Stomach smooth muscle (tissue), 2 donors: ENCODE measurements around the gene BRI3BP.
"Not testable (repeated sequence)": the region's sequence is repeated elsewhere in the genome, so short reads cannot be mapped to it uniquely, and the experiment has no call there.

ENCODE experiments used
- H3K27ac ChIP-seq: one replicate; pipeline ENCODE4 v1.7.0; 2013; ENCODE audit warnings: mild to moderate bottlenecking, low read length, inconsistent platforms
- H3K27me3 ChIP-seq, 2 donors: one replicate each; pipeline ENCODE4 v1.7.0; 2013; ENCODE audit warnings: low read length in 2 of 2; ENCODE audit not compliant: insufficient read depth in 2 of 2, control insufficient read depth in 1 of 2
- H3K36me3 ChIP-seq, 2 donors: one replicate each; pipeline ENCODE4 v1.7.0; 2013; ENCODE audit warnings: low read length in 2 of 2; ENCODE audit not compliant: control insufficient read depth in 2 of 2, insufficient read depth in 2 of 2
- H3K4me1 ChIP-seq: one replicate; pipeline ENCODE4 v1.7.0; 2013; ENCODE audit warnings: low read length; ENCODE audit not compliant: control insufficient read depth, insufficient read depth
- H3K4me3 ChIP-seq, 2 donors: one replicate each; pipeline ENCODE4 v1.7.0; 2013; ENCODE audit warnings: low read length in 2 of 2
- H3K9ac ChIP-seq, 2 donors: one replicate each; pipeline ENCODE4 v1.7.0; 2013; ENCODE audit warnings: low read length in 2 of 2, mild to moderate bottlenecking in 1 of 2
- H3K9me3 ChIP-seq, 2 donors: one replicate each; pipeline ENCODE4 v1.7.0; 2013; ENCODE audit warnings: low read length in 2 of 2; ENCODE audit not compliant: control insufficient read depth in 2 of 2
- donor health status: healthy.
- donor health status: Pancreatic carcinoma.

Gene BRI3BP

DNA sequence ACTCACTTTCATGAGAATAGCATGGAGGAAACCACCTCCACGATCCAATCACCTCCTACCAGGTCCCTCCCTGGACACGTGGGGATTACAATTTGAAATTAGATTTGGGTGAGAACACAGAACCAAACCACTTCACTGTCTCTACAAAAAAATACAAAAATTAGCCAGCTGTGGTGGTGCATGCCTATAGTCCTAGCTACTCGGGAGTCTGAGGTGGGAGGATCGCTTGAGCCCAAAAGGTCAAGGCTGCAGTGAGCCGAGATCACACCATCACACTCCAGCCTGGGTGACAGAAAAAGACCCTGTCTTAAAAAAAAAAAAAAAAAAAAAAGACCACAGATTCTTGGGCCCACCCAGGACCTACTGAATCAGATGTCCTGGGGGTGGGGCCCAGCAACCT is 28.3 kb downstream of the BRI3BP start:
- Histone ChIP-seq H3K27me3 (no peaks in the 10 kb centered on the region), H3K36me3 (no peaks in the 10 kb centered on the region), H3K27ac (no peak overlapping the region), H3K4me1 (no peaks in the 10 kb centered on the region), H3K9ac (no peak overlapping the region), H3K9me3 (peaks cover 0 to 3% of the 10 kb centered on the region in 2 donors), H3K4me3 (no peak overlapping the region)

DNA sequence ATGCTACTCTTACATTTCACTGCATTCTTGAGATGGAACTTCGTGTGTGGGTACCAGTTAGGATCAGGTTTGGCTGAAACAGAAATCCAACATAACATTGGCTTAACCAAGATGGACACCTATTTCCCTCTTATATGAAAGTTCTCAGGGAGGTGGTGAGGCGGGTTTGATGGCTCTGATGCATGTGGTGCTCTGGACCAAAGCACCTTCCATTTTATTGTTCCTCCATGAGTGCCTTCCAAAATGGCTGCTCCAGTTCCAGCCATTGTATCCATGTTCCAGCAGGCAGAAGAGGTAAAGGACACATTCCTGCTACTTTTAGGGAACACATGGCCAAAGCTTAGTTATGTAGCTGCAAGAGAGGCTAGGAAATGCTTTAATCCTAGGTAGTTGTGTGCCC is 29.6 kb downstream of the BRI3BP start:
- H3K27ac ChIP-seq: no peak overlapping the region
- H3K9me3 ChIP-seq: peaks cover 0 to 3% of the 10 kb centered on the region in 2 donors
- no peaks in the 10 kb centered on the region for H3K36me3 ChIP-seq
- no peaks in the 10 kb centered on the region for H3K27me3 ChIP-seq
- H3K9ac ChIP-seq: no peak overlapping the region
- H3K4me1 ChIP-seq: no peaks in the 10 kb centered on the region
- no peak overlapping the region for H3K4me3 ChIP-seq

DNA sequence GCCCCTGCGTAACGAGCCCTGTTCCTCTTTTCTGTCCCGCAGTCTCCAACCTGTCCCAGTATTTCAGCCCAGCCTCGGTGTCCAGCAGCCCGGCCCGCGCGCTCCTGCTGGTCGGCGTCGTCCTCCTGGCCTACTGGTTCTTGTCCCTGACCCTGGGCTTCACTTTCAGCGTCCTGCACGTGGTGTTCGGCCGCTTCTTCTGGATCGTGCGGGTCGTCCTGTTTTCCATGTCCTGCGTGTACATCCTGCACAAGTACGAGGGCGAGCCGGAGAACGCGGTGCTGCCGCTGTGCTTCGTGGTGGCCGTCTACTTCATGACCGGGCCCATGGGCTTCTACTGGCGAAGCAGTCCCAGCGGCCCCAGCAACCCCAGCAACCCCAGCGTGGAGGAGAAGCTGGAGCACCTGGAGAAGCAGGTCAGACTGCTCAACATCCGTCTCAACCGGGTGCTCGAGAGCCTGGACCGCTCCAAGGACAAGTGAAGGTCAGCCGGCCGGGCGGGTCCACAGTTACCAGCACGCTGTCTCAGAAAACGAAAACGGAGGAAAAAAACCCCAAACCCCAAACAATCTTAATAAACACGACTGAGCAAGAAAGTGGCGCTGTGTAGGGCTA is 31.6 kb downstream of the BRI3BP start:
- H3K4me3 ChIP-seq: no peak overlapping the region
- no peaks in the 10 kb centered on the region for H3K4me1 ChIP-seq
- no peak overlapping the region for H3K9ac ChIP-seq
- no peaks in the 10 kb centered on the region for H3K36me3 ChIP-seq
- no peak overlapping the region for H3K27ac ChIP-seq
- no peaks in the 10 kb centered on the region for H3K27me3 ChIP-seq
- H3K9me3 ChIP-seq: peaks cover 0 to 3% of the 10 kb centered on the region in 2 donors

DNA sequence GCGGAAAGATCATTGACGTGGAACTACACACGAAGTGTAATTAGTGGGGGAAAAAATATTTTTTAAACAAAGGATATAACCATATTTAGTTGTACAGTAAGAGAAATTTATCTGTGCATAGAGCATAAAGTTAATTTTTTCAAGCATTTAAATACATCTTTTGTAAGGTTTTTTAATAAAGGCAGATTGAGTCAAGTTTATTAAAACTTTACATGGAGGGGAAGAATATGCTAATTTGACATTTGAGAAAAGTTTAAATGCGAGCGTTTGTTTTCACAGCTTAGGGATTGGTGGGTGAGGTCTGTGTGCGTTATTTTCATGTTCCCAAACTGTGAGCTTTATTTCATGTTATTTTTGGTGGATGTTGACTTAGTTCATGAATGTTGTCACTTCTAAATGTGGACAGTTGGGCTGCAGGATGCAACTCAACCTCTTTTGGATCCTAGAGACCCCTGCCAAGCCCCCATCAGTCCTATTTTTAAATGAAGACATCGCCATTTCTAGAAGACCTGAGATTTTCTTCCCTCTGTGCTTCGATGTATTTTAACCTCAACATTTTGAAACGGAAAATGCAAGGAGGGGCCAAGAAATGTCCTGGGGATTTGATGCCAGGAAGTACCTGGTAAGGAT is 32.3 kb downstream of the BRI3BP start:
- no peak overlapping the region for H3K9ac ChIP-seq
- no peaks in the 10 kb centered on the region for H3K27me3 ChIP-seq
- no peak overlapping the region for H3K27ac ChIP-seq
- H3K4me1 ChIP-seq: no peaks in the 10 kb centered on the region
- no peaks in the 10 kb centered on the region for H3K36me3 ChIP-seq
- H3K9me3 ChIP-seq: peaks cover 0 to 3% of the 10 kb centered on the region in 2 donors
- H3K4me3 ChIP-seq: no peak overlapping the region

DNA sequence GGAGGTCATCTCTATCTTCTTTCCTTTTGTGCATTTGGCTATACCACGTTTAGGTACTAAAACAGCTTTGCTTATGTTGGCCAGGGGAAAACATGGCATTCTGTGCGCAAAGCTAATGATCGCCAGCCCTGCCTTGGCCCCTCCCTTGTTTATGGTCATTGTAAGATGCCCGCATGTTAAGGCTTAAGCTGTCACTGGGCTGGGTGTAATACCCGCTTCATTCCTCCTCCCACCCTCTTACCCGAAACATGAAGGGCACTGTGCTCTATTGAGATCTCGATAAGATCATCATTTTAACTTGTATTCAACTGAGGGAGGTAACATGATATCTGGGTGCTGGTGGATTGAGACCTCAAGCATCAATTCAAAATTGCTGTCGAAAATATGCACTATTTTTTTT is 34.7 kb downstream of the BRI3BP start:
- Histone ChIP-seq H3K4me3 (no peak overlapping the region), H3K36me3 (no peaks in the 10 kb centered on the region), H3K27me3 (no peaks in the 10 kb centered on the region), H3K4me1 (no peaks in the 10 kb centered on the region), H3K9ac (no peak overlapping the region), H3K9me3 (peaks cover 0 to 2% of the 10 kb centered on the region in 2 donors), H3K27ac (no peak overlapping the region)

DNA sequence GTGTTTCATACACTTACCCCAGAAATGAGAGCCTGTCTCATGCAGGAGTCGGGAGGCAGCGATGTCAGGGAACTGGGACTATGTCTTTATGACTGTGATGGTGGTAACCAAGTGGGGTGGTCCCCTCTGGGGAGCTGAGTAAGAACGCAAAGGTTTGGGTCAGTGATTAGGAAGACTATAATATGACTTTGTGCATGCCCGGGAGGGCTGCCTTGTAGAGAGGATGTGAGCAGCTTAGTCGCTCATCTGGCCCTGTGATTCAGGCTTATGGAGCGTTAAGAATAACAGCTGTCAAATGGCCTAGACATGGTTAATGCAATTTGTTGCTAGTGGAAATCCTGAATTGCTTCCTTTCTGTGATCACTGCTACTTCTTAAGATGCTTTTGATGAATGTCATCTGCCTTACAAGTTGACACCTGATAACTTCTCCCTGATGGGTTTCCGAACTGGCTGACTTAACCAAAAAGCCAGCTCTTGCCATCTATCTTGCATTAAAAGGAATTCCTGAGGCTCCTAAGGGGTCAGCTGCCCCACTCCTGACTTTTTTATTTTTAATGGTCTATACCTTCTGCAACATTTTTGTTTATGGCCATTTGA is 36.4 kb downstream of the BRI3BP start:
- Histone ChIP-seq H3K27me3 (no peaks in the 10 kb centered on the region), H3K9me3 (no peaks in the 10 kb centered on the region), H3K4me3 (no peak overlapping the region), H3K27ac (no peak overlapping the region), H3K36me3 (no peaks in the 10 kb centered on the region), H3K9ac (no peak overlapping the region), H3K4me1 (no peaks in the 10 kb centered on the region)

DNA sequence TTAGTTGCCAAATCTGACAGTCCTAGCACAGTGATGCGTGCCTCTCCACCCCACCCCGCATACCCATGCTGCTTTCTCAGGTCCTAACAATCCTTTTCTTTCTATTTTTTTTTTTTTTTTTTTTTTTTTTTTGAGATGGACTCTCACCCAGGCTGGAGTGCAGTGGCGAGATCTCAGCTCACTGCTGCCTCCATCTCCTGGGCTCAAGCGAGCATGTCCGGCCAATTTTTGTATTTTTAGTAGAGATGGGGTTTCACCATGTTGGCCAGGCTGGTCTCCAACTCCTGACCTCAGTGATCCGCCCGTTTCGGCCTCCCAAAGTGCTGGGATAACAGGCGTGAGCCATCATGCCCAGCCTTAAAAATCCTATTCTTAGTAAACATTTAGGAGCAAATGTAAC is 38.0 kb downstream of the BRI3BP start:
- not testable (repeated sequence) for H3K27ac ChIP-seq, H3K36me3 ChIP-seq, H3K9me3 ChIP-seq, H3K9ac ChIP-seq, H3K27me3 ChIP-seq, H3K4me3 ChIP-seq, H3K4me1 ChIP-seq

DNA sequence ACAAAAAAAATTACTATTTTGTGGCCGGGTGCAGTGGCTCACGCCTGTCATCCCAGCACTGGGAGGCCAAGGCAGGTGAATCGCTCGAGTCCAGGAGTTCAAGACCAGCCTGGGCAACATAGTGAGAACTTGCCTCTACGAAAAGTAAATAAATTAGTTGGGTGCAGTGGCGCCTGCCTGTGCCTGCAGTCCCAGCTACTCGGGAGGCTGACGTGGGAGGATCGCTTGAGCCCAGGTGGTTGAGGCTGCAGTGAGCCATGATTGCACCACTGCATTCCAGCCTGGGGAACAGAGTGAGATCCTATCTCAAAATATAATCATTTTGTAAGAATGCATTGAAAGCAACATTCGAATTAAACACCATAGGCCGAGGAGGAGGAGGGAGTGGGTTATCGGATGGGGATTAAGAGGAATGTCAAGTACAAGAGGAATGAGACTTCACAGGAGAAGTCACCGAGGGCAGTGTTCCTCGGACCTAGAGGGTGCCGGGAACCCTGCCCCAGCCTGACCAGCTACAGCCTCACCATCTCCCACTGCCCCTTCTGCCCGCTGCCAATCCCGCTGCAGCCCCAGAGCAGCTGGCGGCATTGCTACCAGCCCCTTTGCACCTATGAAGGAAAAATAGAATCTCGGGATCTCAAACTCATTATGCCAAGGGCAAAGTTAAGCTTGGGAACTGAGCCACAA is 39.2 kb downstream of the BRI3BP start:
- Histone ChIP-seq H3K4me1 (no peaks in the 10 kb centered on the region), H3K4me3 (no peak overlapping the region), H3K36me3 (no peaks in the 10 kb centered on the region), H3K9ac (no peak overlapping the region), H3K9me3 (no peaks in the 10 kb centered on the region), H3K27me3 (no peaks in the 10 kb centered on the region), H3K27ac (no peak overlapping the region)

DNA sequence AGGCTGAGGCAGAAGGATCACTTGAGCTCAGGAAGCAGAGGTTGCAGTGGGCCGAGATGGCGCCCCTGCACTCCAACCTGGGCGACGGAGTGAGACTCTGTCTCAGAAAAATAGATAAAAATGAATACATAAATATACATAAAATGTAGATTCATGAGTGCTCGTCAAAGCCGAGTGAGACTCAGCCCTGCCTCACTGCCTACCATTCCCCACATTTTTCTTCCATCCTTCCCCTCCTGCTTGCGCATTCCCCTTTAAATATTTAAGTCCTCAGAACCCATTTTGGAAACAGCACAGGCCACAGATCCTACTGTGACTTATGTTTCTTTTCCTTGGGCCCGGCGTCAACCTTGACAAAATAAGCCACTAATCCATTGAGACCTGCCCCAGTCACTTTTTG is 39.8 kb downstream of the BRI3BP start:
- Histone ChIP-seq H3K4me3 (no peak overlapping the region), H3K9me3 (no peaks in the 10 kb centered on the region)

DNA sequence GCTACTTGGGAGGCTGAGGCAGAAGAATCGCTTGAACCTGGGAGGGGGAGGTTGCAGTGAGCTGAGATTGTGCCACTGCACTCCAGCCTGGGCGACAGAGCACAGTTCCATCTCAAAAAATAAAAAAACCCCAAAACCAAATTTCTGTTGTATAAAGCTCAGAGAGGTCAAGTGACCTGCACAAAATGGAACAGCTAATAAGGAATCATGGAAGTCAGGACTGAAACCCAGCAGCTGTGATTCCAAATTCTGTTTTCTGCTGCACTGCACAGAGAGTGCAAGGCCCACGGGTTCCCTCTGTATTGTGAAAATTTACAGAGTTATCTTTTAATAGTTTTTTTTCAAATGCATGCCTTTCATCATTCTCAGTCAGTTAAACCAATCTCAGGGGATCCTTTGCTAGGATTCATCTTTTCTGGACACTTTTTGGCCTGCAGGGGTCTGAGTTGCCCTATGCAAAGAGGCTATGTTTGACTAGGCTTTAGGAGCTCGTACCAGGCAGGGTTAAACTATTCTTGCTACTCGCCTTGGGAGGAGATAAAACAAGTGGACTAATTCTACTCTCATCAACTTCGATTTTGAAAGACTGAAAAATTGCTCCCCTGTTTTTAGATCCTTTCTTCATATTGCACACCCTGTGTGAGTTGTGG is 45.7 kb downstream of the BRI3BP start:
- H3K4me3 ChIP-seq: no peak overlapping the region
- no peak overlapping the region for H3K27ac ChIP-seq
- no peaks in the 10 kb centered on the region for H3K27me3 ChIP-seq
- no peaks in the 10 kb centered on the region for H3K9me3 ChIP-seq
- no peak overlapping the region for H3K9ac ChIP-seq
- no peaks in the 10 kb centered on the region for H3K4me1 ChIP-seq
- no peaks in the 10 kb centered on the region for H3K36me3 ChIP-seq

More for the DNA sequence above, 39.8 kb downstream of the BRI3BP start:
- Histone ChIP-seq H3K4me1 (no peaks in the 10 kb centered on the region), H3K27ac (no peak overlapping the region), H3K36me3 (no peaks in the 10 kb centered on the region), H3K9ac (no peak overlapping the region), H3K27me3 (no peaks in the 10 kb centered on the region)
